Tibial nerve (tissue), 3 donors: ENCODE data around the gene CD274.

Source experiments
- POLR2A ChIP-seq, 2 donors: fragments of 450-650 bp; IDR thresholded peaks; one replicate each; pipeline ENCODE4 v1.6.1; 2017; ENCODE audit warnings: antibody characterized with exemption in 2 of 2, mild to moderate bottlenecking in 2 of 2, moderate library complexity in 2 of 2
- TF ChIP-seq, protein P1 (sequence below), 5 experiments: fragments of 200-600 bp in 3 of 5; fragments of 450-650 bp in 2 of 5; sonication (generic) in 3 of 5; IDR thresholded peaks; one replicate each; pipeline ENCODE4 v1.5.1; 2016 to 2019; ENCODE audit warnings: antibody characterized with exemption in 5 of 5, mild to moderate bottlenecking in 3 of 5, moderate library complexity in 2 of 5

DNA sequence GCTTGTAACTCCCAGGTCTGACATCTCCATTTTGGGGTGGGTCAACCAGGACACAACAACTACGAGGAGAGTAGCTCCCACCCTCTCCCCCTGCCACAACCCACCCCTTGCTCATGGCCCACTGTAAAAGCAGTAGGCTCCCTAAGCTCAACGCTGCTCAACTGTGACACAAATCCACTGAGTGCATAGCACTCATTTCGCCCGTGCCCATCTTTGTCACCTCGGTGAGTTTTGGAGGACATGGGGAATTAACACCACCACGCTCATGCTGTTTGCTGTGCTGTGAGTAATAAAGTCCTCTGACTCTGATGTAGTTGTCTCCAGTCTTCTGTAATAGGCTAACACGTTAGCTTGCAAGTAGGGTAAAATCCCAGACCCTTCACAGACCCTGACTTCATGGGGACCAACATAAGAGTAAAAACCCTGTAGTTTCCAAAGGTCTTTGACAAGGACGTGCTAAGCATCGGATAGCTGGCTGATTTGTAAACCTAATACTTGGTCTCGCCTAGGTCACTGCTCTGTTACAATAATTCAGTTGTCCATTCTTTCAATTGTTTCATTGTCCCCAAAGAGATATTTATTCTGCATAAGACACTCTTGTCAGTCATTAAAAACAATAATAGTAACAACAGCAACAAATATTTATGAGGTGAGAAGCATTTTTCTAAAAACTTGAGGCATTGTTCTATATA lies 20.3 kb upstream of the CD274 start:
- TF ChIP-seq, protein P1, sequence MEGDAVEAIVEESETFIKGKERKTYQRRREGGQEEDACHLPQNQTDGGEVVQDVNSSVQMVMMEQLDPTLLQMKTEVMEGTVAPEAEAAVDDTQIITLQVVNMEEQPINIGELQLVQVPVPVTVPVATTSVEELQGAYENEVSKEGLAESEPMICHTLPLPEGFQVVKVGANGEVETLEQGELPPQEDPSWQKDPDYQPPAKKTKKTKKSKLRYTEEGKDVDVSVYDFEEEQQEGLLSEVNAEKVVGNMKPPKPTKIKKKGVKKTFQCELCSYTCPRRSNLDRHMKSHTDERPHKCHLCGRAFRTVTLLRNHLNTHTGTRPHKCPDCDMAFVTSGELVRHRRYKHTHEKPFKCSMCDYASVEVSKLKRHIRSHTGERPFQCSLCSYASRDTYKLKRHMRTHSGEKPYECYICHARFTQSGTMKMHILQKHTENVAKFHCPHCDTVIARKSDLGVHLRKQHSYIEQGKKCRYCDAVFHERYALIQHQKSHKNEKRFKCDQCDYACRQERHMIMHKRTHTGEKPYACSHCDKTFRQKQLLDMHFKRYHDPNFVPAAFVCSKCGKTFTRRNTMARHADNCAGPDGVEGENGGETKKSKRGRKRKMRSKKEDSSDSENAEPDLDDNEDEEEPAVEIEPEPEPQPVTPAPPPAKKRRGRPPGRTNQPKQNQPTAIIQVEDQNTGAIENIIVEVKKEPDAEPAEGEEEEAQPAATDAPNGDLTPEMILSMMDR (IDR thresholded peaks at IDR 0.05), result no peak
- TF ChIP-seq POLR2A (IDR thresholded peaks at IDR 0.05), result no peak
